ENCODE results near the gene PRCC.
A peak's percentile ranks its signal among the peaks of the same experiment; 100 is the strongest.

PRCC gene

DNA sequence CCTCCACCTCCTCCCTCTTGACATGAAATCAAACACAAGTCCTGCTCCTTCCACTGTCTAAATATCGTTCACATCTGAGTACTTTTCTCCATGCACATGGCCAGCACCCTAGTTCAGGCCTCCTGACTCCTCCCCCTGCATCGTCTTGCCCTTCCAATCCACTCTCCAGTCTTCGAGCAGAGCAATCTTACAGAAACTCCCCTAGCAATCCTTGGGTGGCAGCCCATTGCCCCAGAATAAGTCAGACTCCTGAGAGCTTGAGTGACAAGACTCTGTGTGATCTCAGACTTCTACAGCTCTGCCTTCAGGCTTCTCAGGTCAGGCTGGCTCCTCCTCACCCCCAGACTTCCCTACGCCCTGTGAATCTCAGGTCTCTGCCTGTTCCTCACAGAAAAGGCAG is 43.8 kb downstream of the PRCC start:
- no peak for DNase-seq (ENCODE audit: low read depth in 4 of 4, low spot score in 1 of 4)

DNA sequence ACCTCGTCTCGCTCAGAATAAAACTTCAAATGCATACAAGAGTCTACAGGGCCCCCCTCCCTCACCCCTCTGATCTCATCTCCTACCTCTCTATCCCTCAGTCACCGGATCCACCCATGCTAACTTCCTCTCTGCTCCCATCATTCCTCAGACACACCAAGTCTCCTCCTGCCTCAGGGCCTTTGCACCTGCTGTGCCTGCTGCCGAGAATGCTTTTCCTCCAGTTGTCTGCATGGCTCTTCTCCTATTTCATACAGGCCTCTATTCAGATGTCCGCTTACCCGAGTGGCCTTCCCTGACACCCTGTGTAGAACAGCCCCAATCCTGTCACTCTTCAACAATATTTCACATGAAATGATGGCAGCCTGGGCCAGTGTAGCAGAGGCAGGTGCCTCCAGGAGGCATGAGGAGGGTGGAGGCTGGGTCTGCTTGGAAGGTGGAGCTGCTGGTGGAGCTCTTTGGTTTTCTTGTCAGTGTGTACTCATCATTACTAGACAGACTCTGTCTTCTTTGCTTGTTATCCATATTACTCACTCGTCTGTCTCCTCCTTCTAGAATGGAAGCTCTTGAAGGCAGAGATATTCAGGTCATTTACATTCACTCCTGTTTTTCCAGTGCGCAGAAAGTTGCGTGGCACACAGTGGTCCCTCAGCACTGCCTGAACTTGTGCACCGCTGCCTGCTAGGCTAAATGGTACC is 45.1 kb downstream of the PRCC start:
- no peak for DNase-seq (ENCODE audit: low read depth in 4 of 4, low spot score in 1 of 4)

GRCh38 chr1:156813298-156813697 is 46.0 kb downstream of the PRCC start:
- DNase-seq (ENCODE audit: low read depth in 4 of 4, low spot score in 1 of 4) = no peak

GRCh38 chr1:156813750-156814570 is 46.6 kb downstream of the PRCC start:
- DNase-seq (ENCODE audit: low read depth in 4 of 4, low spot score in 1 of 4) = peak; percentile 45 to 81 (median 58)

- DNase-seq (ENCODE audit: low read depth in 4 of 4, low spot score in 1 of 4) = peak in 1 of 4 experiments; percentile 46
These were observed 47.4 kb downstream of the PRCC start for GRCh38 chr1:156814571-156815260.

GRCh38 chr1:156815307-156815826 is 48.0 kb downstream of the PRCC start:
- no peak for DNase-seq (ENCODE audit: low read depth in 4 of 4, low spot score in 1 of 4)

DNA sequence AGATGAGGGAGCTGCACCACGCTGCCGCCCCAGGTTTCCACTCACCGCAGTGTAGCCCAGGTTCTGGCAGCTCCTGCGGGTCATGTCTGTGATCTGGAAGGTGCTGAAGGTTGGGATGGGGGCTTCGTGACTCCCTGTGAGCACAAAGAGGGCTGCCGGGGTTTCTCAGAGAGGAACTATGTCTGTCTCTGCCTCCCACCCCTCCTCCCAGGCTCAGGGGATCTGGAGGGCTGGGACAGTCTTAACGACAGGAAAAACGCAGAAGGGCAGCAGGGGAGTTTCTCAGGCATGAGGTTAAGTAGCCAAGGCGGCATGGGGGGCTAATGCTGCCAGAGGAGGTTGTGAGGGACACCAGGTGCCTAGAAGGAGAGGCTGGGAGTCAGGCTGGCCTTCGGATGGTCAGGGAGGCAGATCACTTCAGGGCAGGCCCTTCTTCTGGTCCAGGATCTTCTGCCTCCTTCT is 48.7 kb downstream of the PRCC start:
- no peak for DNase-seq (ENCODE audit: low read depth in 4 of 4, low spot score in 1 of 4)

- DNase-seq (ENCODE audit: low read depth in 4 of 4, low spot score in 1 of 4) = peak; percentile 79 to 93 (median 84)
These were observed 49.4 kb downstream of the PRCC start, which contains the start of gene SH2D2A for GRCh38 chr1:156816561-156817328. SH2D2A (minus strand) TSS chr1:156816848; CDS start chr1:156816708, 140 bp downstream.

- DNase-seq (ENCODE audit: low read depth in 4 of 4, low spot score in 1 of 4) = no peak
These were observed 54.5 kb downstream of the PRCC start for GRCh38 chr1:156821801-156822200.

DNA sequence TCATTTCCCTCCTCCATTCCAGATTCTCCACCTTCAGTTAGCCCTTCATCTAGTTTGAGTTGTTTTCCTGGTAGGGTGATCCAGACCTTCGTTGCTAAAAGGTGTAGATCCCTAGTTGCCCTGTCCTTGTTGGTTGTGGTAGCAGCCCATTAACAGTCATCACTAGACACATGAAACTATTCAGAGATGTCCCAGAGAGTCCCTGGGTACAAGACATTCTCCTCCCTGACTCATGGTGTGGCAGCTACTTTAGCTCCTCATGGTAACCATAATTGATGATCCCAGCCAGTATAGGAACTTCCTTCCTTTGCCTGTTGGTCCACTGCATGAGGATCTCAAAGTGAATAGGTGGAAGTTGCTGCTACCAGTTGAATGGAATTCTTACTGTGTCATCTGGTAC is 55.3 kb downstream of the PRCC start:
- no peak for DNase-seq (ENCODE audit: low read depth in 4 of 4, low spot score in 1 of 4)

DNA sequence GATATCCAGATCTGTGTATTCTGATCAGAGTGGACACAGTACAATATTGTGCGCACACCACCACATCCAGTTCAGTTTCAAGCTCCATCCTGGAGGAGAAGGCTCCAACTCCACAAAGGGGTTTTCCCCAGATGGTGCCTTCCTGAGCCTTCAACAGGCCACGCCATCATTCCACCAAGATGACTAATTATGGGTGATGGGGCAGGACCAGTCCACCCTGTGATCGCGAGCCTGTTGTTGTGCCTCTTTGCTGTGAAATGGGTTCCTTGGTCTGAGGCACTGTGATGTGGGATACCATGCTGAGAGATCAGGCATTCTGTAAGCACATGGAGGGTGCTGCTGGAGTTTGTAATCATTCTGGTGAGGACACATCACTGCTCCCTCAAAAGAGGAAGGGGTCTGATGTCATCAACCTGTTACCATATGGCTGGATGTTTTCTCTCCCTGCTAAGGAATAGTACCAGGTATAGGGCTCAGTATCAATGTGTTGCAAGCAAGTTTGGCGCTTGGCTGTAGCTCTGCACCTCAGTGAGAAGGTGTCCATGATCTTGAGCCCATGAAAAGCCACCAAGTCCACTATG is 56.0 kb downstream of the PRCC start:
- no peak for DNase-seq (ENCODE audit: low read depth in 4 of 4, low spot score in 1 of 4)

DNA sequence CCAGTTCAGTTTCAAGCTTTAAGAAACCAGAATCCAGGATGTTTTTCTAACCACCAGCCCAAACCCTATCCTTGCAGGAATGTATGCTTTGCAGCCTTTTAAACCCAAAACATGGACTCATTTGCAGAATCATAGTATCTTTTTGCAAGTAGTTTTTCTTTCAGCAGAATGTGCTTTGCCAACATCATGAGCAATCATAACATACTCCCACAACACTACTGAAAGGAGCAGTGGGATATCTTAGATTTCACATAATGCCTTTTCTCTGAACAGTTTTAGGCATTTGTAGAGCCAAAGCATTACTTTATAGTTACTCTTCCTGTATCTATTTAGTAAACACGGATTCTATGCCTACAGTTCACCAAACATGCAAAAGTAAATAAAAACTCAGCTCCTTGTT is 59.3 kb downstream of the PRCC start:
- DNase-seq (ENCODE audit: low read depth in 4 of 4, low spot score in 1 of 4) = no peak

DNA sequence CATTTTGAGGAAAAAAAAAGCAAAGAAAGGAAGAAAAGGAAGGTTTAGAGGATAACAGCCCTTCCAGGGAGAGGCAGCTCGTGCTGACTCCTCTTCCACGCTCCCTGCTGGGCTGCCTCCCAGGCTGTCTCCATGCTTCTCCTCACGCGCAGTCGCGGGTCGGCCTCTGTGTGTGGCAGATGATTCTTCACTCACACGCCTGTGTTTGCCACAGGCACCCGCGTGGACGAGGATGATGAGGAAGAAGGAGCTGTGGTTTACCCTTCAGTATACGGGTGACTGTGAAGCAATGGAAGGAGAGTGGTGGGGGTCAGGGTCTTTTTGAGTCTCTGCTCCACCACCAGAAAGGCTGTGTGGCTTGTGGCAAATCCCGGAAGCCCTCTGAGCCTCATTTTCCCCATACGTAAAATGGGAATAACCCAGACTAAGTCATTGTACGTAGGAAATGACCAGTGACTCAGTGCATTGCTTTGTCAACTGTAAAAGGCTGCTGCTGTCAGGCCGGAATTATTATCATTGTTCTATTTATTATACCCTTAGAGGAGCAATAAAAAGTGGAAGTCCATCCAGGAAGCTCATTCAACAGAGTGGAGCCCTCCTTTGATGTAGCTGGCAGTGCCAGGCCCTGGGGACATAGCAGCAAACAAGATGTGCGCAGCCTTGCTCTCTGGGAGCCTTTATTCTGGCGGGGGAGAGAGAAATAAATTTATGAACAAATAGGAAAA is 61.2 kb downstream of the PRCC start:
- no peak for DNase-seq (ENCODE audit: low read depth in 4 of 4, low spot score in 1 of 4)

DNA sequence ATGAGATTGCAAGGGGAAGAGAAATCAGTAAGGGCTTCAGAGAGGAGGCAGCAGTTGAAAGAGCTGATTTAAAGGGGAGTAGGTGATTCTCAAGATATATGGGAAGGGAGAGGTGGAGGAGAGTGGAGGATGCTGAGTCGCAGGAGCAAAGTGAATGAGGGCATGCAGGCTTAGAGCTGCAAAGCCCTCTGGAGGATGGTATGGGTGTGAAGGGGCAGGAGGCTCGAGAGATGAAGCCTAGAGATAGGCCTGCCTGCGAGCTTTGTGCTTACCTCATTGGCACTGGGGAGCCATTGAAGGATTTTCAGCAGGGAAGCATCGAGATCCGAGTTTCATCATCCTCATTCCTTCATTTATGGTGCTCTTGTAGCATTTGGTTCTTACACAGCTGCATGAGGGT is 65.1 kb downstream of the PRCC start:
- no peak for DNase-seq (ENCODE audit: low read depth in 4 of 4, low spot score in 1 of 4)

DNA sequence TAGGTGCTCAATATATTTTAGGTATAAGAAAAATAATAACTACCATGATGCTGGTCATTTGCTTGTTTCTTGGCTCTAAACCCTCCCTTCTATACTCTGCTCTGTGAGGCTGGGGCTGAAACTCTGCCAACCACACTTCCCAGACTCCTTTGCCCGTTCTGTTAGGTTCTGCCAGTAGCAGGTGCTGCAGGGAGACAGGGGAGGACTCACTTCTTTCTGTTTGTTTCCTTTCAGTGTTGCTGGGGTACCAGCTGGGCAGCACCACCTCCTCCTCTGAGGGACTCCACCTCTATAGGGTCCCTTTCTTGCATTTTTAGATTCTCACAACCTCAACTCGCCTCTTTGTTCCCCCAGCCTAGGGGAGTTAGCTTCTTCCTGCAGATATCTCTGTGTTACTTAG is 66.3 kb downstream of the PRCC start:
- DNase-seq (ENCODE audit: low read depth in 4 of 4, low spot score in 1 of 4) = no peak

GRCh38 chr1:156834322-156834721 is 67.0 kb downstream of the PRCC start:
- DNase-seq (ENCODE audit: low read depth in 4 of 4, low spot score in 1 of 4) = no peak

- peak in 1 of 4 experiments; percentile 46 for DNase-seq (ENCODE audit: low read depth in 4 of 4, low spot score in 1 of 4)
These were observed 68.8 kb downstream of the PRCC start for GRCh38 chr1:156836041-156836654.

GRCh38 chr1:156836892-156837291 is 69.6 kb downstream of the PRCC start:
- DNase-seq (ENCODE audit: low read depth in 4 of 4, low spot score in 1 of 4) = no peak

DNA sequence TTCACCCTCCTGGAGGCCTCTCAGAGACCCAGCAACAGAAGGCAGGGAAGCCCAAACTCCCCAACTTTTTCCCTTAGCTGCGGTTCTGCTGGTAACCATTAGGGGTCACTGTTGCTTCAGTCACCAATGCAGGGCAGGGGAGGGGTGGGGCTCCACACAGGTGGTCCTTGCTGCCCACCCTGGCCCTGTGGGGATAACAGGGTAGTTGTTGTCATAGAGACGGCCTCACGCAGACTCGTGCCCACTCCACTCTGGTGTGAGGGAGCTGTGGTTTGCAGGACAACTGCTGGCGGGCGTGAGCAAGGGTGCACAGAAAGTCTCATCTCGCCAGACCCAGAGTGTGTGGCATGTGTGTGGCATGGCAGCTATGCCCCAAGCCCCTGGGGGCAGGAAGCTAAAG is 71.6 kb downstream of the PRCC start:
- no peak for DNase-seq (ENCODE audit: low read depth in 4 of 4, low spot score in 1 of 4)
